IMR-90 (cell line): Measurements from ENCODE around the gene MB. TPM values are rescaled to one million over a fixed set of nuclear protein-coding genes. Genes with fewer than 3 reads are reported as not detected.

ENCODE experiments used
- ATAC-seq: fragments of 200-7000 bp; cut with Tn5 transposase; 2 replicates; pipeline ENCODE4 v1.9.1; 2020; ENCODE audit warnings: low read depth, mild to moderate bottlenecking, moderate library complexity
- BruUV-seq: library from RNA; stranded (reverse); fragments of 400-500 nt; replicated peaks from 2 replicates; lab custom pipeline; 2021; lab: Mats Ljungman, UMichigan
- CTCF ChIA-PET: fragments of 300-600 bp; formaldehyde crosslinking; extraction: SDS; loops from one replicate; lab custom pipeline; 2021; ENCODE audit warnings: antibody characterized with exemption; lab: Yijun Ruan, JAX
- POLR2A ChIA-PET: fragments of 300-600 bp; sonication (Branson Sonifier 250); formaldehyde crosslinking; loops from one replicate; lab custom pipeline; 2022; ENCODE audit warnings: antibody characterized with exemption; ENCODE audit not compliant: unreplicated experiment; lab: Charles Lee
- DNase-seq: peaks from one replicate; pipeline ENCODE4 v3.0.0; 2013
- H2AFZ ChIP-seq: replicated peaks from 2 replicates; pipeline ENCODE3; 2013; ENCODE audit warnings: low read length, mild to moderate bottlenecking; ENCODE audit not compliant: poor library complexity
- H2AK5ac ChIP-seq: 2 replicates; pipeline ENCODE4 v1.6.1; 2013; ENCODE audit warnings: low read depth, low read length, inconsistent platforms
- H2AK9ac ChIP-seq: replicated peaks from 2 replicates; pipeline ENCODE3; 2013; ENCODE audit warnings: mild to moderate bottlenecking, low read depth, low read length, moderate library complexity; ENCODE audit not compliant: poor library complexity
- H2BK120ac ChIP-seq: 2 replicates; pipeline ENCODE4 v1.6.1; 2013; ENCODE audit warnings: low read depth, low read length, inconsistent platforms
- H2BK15ac ChIP-seq: 3 replicates; pipeline ENCODE4 v1.6.1; 2013; ENCODE audit warnings: low read depth, low read length, inconsistent platforms
- H2BK20ac ChIP-seq: 2 replicates; pipeline ENCODE4 v1.6.1; 2013; ENCODE audit warnings: low read depth, mild to moderate bottlenecking, inconsistent platforms, low read length, moderate library complexity
- H2BK5ac ChIP-seq: 2 replicates; pipeline ENCODE4 v1.6.1; 2013; ENCODE audit warnings: mild to moderate bottlenecking, low read depth, low read length, inconsistent platforms; ENCODE audit not compliant: poor library complexity, severe bottlenecking
- H3K14ac ChIP-seq: replicated peaks from 2 replicates; pipeline ENCODE4 v1.6.1; 2013; ENCODE audit warnings: low read depth, low read length, inconsistent platforms
- H3K18ac ChIP-seq: 2 replicates; pipeline ENCODE4 v1.6.1; 2013; ENCODE audit warnings: low read depth, low read length, control low read depth
- H3K23ac ChIP-seq: 2 replicates; pipeline ENCODE4 v1.6.1; 2013; ENCODE audit warnings: low read depth, low read length, inconsistent platforms
- H3K27ac ChIP-seq: 2 replicates; pipeline ENCODE4 v1.5.1; 2013; ENCODE audit warnings: mild to moderate bottlenecking, control low read depth, low read length; ENCODE audit not compliant: insufficient read depth
- H3K27me3 ChIP-seq: 2 replicates; pipeline ENCODE4 v1.6.1; 2013; ENCODE audit warnings: low read length; ENCODE audit not compliant: control insufficient read depth, insufficient read depth
- H3K36me3 ChIP-seq: 2 replicates; pipeline ENCODE4 v1.6.1; 2013; ENCODE audit warnings: low read length, mixed read lengths; ENCODE audit not compliant: control insufficient read depth, insufficient read depth
- H3K4ac ChIP-seq: 2 replicates; pipeline ENCODE4 v1.6.1; 2013; ENCODE audit warnings: low read depth, low read length, inconsistent platforms
- H3K4me1 ChIP-seq: 2 replicates; pipeline ENCODE4 v1.6.1; 2013; ENCODE audit warnings: low read length, mixed read lengths; ENCODE audit not compliant: control insufficient read depth, insufficient read depth
- H3K4me2 ChIP-seq: 2 replicates; pipeline ENCODE4 v1.6.1; 2013; ENCODE audit warnings: low read depth, mild to moderate bottlenecking, control low read depth, low read length, moderate library complexity
- H3K4me3 ChIP-seq: 2 replicates; pipeline ENCODE4 v1.5.1; 2013; ENCODE audit warnings: low read depth, mild to moderate bottlenecking, control low read depth, low read length, moderate library complexity; ENCODE audit not compliant: insufficient read depth
- H3K56ac ChIP-seq: 2 replicates; pipeline ENCODE4 v1.6.1; 2013; ENCODE audit warnings: low read length, inconsistent platforms; ENCODE audit not compliant: insufficient read depth; ENCODE audit errors: extremely low read depth
- H3K79me1 ChIP-seq, 2 experiments: 2 replicates each; pipeline ENCODE4 v1.6.1; 2013; ENCODE audit warnings: low read length in 2 of 2, inconsistent platforms in 1 of 2, low read depth in 1 of 2
- H3K9ac ChIP-seq: 2 replicates; pipeline ENCODE4 v1.6.1; 2013; ENCODE audit warnings: low read depth, low read length, control low read depth
- H3K9me1 ChIP-seq: 2 replicates; pipeline ENCODE4 v1.6.1; 2013; ENCODE audit warnings: low read length, inconsistent platforms; ENCODE audit not compliant: insufficient read depth
- H3K9me3 ChIP-seq: 2 replicates; pipeline ENCODE4 v1.6.1; 2013; ENCODE audit warnings: low read length; ENCODE audit not compliant: control insufficient read depth, insufficient read depth
- H4K20me1 ChIP-seq: 2 replicates; pipeline ENCODE4 v1.6.1; 2013; ENCODE audit warnings: low read length, inconsistent platforms; ENCODE audit not compliant: insufficient read depth
- H4K5ac ChIP-seq: 2 replicates; pipeline ENCODE4 v1.6.1; 2013; ENCODE audit warnings: mild to moderate bottlenecking, low read depth, low read length, control low read depth
- H4K8ac ChIP-seq, 2 experiments: 2 replicates each; pipeline ENCODE4 v1.6.1; 2013; ENCODE audit warnings: low read depth in 2 of 2, low read length in 2 of 2, control low read depth in 1 of 2, inconsistent platforms in 1 of 2
- H4K91ac ChIP-seq: 2 replicates; pipeline ENCODE4 v1.6.1; 2013; ENCODE audit warnings: low read depth, low read length, inconsistent platforms; ENCODE audit not compliant: insufficient read depth
- MAZ ChIP-seq: IDR thresholded peaks from 2 replicates; pipeline ENCODE4 v1.6.1; 2012; ENCODE audit warnings: low read depth, mild to moderate bottlenecking, low read length, improper control_type of control experiment, moderate library complexity, borderline replicate concordance
- POLR2A ChIP-seq: IDR thresholded peaks from 2 replicates; pipeline ENCODE4 v1.6.1; 2012; ENCODE audit warnings: mild to moderate bottlenecking, low read depth, low read length
- RAD21 ChIP-seq: IDR thresholded peaks from 2 replicates; pipeline ENCODE4 v1.6.1; 2012; ENCODE audit warnings: low read length, improper control_type of control experiment
- RFX5 ChIP-seq: IDR thresholded peaks from 2 replicates; pipeline ENCODE4 v1.8.0; 2012; ENCODE audit warnings: low read depth, mild to moderate bottlenecking, low read length, moderate library complexity
- SMC3 ChIP-seq: fragments of 150-350 bp; IDR thresholded peaks from 2 replicates; pipeline ENCODE4 v1.6.1; 2016; ENCODE audit warnings: low read depth, mild to moderate bottlenecking, antibody characterized with exemption, low read length, moderate library complexity
- WGBS, 2 experiments: methylation state at CpG; one replicate each; pipeline versions ENCODE4 v1.1.5 to v1.1.7; 2013; ENCODE audit warnings: missing lambda C conversion rate in 2 of 2; ENCODE audit not compliant: insufficient read length in 1 of 2; ENCODE audit errors: extremely low coverage in 2 of 2; 5-methylcytosine and 5-hydroxymethylcytosine counted together
- dilution Hi-C: fragments of 300-500 bp; cut with HindIII; formaldehyde crosslinking; loops from one replicate; pipeline ENCODE4 v1.14.3; 2018; ENCODE audit warnings: low sequenced_read_pairs; ENCODE audit not compliant: unreplicated experiment
- in situ Hi-C: fragments of 300-500 bp; cut with MboI; formaldehyde crosslinking; loops from 3 replicates; pipeline ENCODE4 v1.14.3; 2019; ENCODE audit warnings: low sequenced_read_pairs, inconsistent platforms, mixed read lengths
- intact Hi-C: fragments of 100-400 bp; cut with micrococcal nuclease; formaldehyde crosslinking; loops from 2 replicates; pipeline ENCODE4 v1.10.0; 2022
- polyA plus RNA-seq, 3 experiments: library from polyadenylated mRNA; depleted of rRNA; stranded (reverse); fragments of >200 nt; gene quantifications; 2 replicates each; pipeline ENCODE4 v1.2.3, GENCODE V29; 2012; ENCODE audit warnings: low replicate concordance in 1 of 3
- total RNA-seq: library from RNA; depleted of rRNA; stranded (reverse); fragments of >200 nt; gene quantifications from 2 replicates; pipeline ENCODE4 v1.2.3, GENCODE V29; 2012

MB gene
- total and polyA plus RNA-seq, 2 of the 4 experiments (the other 2 are of a cell fraction): not detected

GRCh38 chr22:35614404-35614803 lies 2.7 kb downstream of the MB start:
- no peak overlapping the region for H4K8ac ChIP-seq
- no peak for ATAC-seq
- H3K36me3 ChIP-seq: no peaks in the 10 kb centered on the region
- no TSS peak for BruUV-seq
- H4K5ac ChIP-seq: no peak overlapping the region
- no peak overlapping the region for H2AFZ ChIP-seq
- no peak overlapping the region for H4K91ac ChIP-seq
- H2AK5ac ChIP-seq: no peak overlapping the region
- no peaks in the 10 kb centered on the region for H4K20me1 ChIP-seq
- no peak overlapping the region for H3K14ac ChIP-seq
- H3K9me1 ChIP-seq: peaks cover 3% of the 10 kb centered on the region; the same call in 1 of the 2 replicates
- no CpG with 5 or more reads among the region's 2 CpGs for WGBS, 2 experiments
- intact Hi-C loops (no loop called here), in situ Hi-C loops (no loop called here), dilution Hi-C loops (no loop called here)
- H3K79me1 ChIP-seq: no peaks in the 10 kb centered on the region
- POLR2A ChIA-PET: no interaction called here
- H3K9ac ChIP-seq: no peak overlapping the region
- no peak overlapping the region for H2BK15ac ChIP-seq
- no peak overlapping the region for H3K23ac ChIP-seq
- H3K4me3 ChIP-seq: no peak overlapping the region
- H3K18ac ChIP-seq: no peak overlapping the region
- H2AK9ac ChIP-seq: no peak overlapping the region
- H3K27me3 ChIP-seq: peaks cover 40% of the 10 kb centered on the region
- CTCF ChIA-PET: no interaction called here
- TF ChIP-seq POLR2A (no peak), SMC3 (no peak), RFX5 (no peak), MAZ (no peak), RAD21 (no peak)
- H3K4me2 ChIP-seq: no peak overlapping the region
- DNase-seq: no peak
- H3K27ac ChIP-seq: no peak overlapping the region
- H2BK120ac ChIP-seq: no peak overlapping the region
- no peaks in the 10 kb centered on the region; the same call in 1 of the 2 replicates for H3K4me1 ChIP-seq
- H3K56ac ChIP-seq: no peak overlapping the region
- no peaks in the 10 kb centered on the region for H3K9me3 ChIP-seq
- no peak overlapping the region for H2BK5ac ChIP-seq
- no peak overlapping the region for H2BK20ac ChIP-seq
- H3K4ac ChIP-seq: no peak overlapping the region
